Activated T-cell treated with anti-CD3 and anti-CD28 coated beads, Interleukin-2, amount 50 U/mL, for 72 hours (primary cell): ENCODE measurements around the gene MADD. TPM values are rescaled to one million over a fixed set of nuclear protein-coding genes. Genes with fewer than 3 reads are reported as not detected.
A peak's percentile ranks its signal among the peaks of the same experiment; 100 is the strongest.
"Not testable (repeated sequence)": the region's sequence is repeated elsewhere in the genome, so short reads cannot be mapped to it uniquely, and the experiment has no call there.

ENCODE experiments used
- ATAC-seq, 2 donors: fragments of 150-1000 bp; cut with Tn5 transposase; replicated peaks in 1 of 2; 2 replicates each; pipeline ENCODE4 v1.10.0; 2021; ENCODE audit warnings: moderate library complexity in 2 of 2, mild to moderate bottlenecking in 1 of 2
- DNase-seq, 2 donors: peaks; one replicate each; pipeline ENCODE4 v3.0.0; 2021 to 2022; ENCODE audit warnings: mixed read lengths in 1 of 2
- H3K27ac Mint-ChIP-seq: one replicate; pipeline ENCODE4 v1.8.0; 2022; ENCODE audit warnings: mild to moderate bottlenecking, moderate library complexity, mixed read lengths
- H3K27me3 Mint-ChIP-seq: one replicate; pipeline ENCODE4 v1.8.0; 2022; ENCODE audit warnings: low read depth, mixed read lengths
- H3K36me3 Mint-ChIP-seq, 2 donors: one replicate each; pipeline ENCODE4 v1.8.0; 2022; ENCODE audit warnings: mixed read lengths in 2 of 2, mild to moderate bottlenecking in 1 of 2; ENCODE audit not compliant: insufficient read depth in 2 of 2
- H3K4me1 Mint-ChIP-seq: one replicate; pipeline ENCODE4 v1.8.0; 2022; ENCODE audit warnings: low read depth, mixed read lengths
- H3K4me3 Mint-ChIP-seq, 2 donors: one replicate each; pipeline ENCODE4 v1.8.0; 2022; ENCODE audit warnings: mild to moderate bottlenecking in 2 of 2, mixed read lengths in 2 of 2, moderate library complexity in 2 of 2
- H3K9me3 Mint-ChIP-seq, 2 donors: one replicate each; pipeline ENCODE4 v1.8.0; 2022; ENCODE audit warnings: mixed read lengths in 2 of 2
- total RNA-seq, 2 donors: library from RNA; stranded (reverse); gene quantifications; one replicate each; pipeline ENCODE4 v1.2.3, GENCODE V29; 2022

MADD gene
- total RNA-seq, 2 donors from 2014 or later = 68.6 to 73.5 TPM

DNA sequence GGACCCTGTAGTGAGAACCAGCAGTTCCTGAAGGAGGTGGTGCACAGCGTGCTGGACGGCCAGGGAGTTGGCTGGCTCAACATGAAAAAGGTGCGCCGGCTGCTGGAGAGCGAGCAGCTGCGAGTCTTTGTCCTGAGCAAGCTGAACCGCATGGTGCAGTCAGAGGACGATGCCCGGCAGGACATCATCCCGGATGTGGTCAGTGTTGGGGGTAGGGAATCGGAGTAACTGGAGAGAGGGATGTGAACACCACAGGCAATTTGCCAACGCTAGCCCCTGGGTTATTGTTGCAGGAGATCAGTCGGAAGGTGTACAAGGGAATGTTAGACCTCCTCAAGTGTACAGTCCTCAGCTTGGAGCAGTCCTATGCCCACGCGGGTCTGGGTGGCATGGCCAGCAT lies 19.9 kb downstream of the MADD start:
- DNase-seq (no peak), ATAC-seq (no peak)
- Mint-ChIP-seq H3K27me3 (no peaks in the 10 kb centered on the region), H3K4me3 (no peak overlapping the region), H3K9me3 (no peaks in the 10 kb centered on the region), H3K4me1 (no peaks in the 10 kb centered on the region), H3K27ac (no peak overlapping the region), H3K36me3 (peaks cover 4 to 26% of the 10 kb centered on the region in 2 donors)

DNA sequence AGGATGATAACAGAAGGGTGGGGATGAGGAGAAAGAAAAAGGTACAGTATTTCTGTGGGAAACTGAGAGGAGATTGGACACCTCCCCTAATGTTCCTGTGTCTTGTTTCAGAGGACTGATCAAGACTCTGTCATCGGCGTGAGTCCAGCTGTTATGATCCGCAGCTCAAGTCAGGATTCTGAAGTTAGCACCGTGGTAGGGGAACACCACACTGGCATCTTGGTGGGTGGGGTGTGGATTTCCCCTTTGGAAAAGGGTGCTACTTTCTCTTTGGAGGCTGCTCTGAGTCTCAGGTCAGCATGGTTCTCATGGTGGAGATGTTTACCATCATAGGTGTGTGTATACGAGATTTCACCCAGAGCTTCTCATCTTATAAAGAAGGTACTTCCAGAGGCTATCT lies 25.5 kb downstream of the MADD start:
- Mint-ChIP-seq H3K27ac (peak overlapping the region; percentile 16), H3K4me3 (no peak overlapping the region), H3K36me3 (peaks cover 6 to 50% of the 10 kb centered on the region in 2 donors), H3K4me1 (no peaks in the 10 kb centered on the region), H3K27me3 (no peaks in the 10 kb centered on the region), H3K9me3 (no peaks in the 10 kb centered on the region)
- DNase-seq (no peak), ATAC-seq (no peak)

DNA sequence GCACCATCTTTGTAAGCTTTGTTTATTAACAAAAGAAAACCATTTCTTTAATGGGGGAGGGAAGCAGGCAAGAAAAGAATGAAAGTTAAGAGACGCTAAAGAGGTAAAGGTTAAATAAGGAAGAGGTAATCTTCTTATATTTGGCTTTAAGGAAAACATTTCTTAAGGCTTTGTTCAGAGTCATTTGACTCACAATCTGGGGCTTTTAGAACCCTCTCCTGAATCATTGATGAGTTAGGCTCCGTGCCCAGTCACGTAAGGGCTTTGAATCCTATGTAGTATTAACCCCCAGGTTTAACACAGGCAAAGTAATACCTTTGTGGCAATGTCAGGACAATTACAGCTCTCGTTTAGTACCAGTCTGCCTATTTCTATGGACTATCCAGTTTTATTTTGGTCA lies 26.1 kb downstream of the MADD start:
- H3K36me3 Mint-ChIP-seq = peaks cover 8 to 51% of the 10 kb centered on the region in 2 donors
- H3K4me3 Mint-ChIP-seq = no peak overlapping the region
- no peak overlapping the region for H3K27ac Mint-ChIP-seq
- no peak for ATAC-seq
- no peaks in the 10 kb centered on the region for H3K4me1 Mint-ChIP-seq
- no peaks in the 10 kb centered on the region for H3K9me3 Mint-ChIP-seq
- no peaks in the 10 kb centered on the region for H3K27me3 Mint-ChIP-seq
- no peak for DNase-seq

DNA sequence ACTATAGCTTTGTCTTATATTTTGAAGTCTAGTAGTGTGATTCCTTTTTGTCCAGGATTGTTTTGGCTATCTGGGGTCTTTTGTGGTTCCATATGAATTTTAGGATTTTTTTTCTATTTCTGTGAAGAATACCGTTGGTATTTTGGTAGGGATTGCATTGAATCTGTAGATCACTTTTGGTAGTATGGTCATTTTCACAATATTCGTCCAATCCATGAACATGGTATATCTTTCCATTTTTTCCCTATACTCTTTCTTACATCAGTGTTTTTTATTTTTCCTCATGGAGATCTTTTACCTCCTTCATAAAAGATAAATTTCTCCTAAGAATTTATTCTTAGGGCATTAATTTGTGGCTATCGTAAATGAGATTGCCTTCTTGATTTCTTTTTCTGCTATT lies 29.1 kb downstream of the MADD start:
- Mint-ChIP-seq H3K27ac (peak overlapping the region; percentile 65), H3K9me3 (peaks cover 5% of the 10 kb centered on the region in 2 donors), H3K36me3 (peaks cover 18 to 68% of the 10 kb centered on the region in 2 donors), H3K4me3 (no peak overlapping the region), H3K27me3 (no peaks in the 10 kb centered on the region), H3K4me1 (peaks cover 12% of the 10 kb centered on the region)
- DNase-seq (no peak), ATAC-seq (no peak)

DNA sequence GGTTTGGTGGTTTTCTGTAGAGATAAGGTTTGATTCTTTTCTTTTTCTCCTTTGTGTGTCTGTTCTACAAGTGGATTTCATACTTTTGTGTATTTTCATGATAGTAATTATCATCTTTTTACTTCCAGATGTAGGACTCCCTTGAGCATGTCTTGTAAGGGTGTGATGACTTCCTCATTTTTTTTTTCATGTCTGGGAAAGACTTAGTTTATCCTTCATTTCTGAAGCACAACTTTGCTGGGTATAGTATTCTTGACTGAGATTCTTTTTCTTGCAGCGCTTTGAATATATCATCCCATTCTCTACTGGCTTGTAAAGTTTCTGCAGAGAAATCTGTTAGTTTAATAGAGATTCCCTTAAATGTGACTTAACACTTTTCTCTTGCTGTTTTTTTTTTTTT lies 32.9 kb downstream of the MADD start:
- Mint-ChIP-seq H3K27ac (peak overlapping the region; percentile 83), H3K4me1 (peaks cover 12% of the 10 kb centered on the region), H3K4me3 (peak overlapping the region in 1 of 2 donors; percentile 27), H3K9me3 (peaks cover 5% of the 10 kb centered on the region in 2 donors), H3K36me3 (peaks cover 18 to 67% of the 10 kb centered on the region in 2 donors), H3K27me3 (no peaks in the 10 kb centered on the region)
- DNase-seq = no peak
- no peak for ATAC-seq

DNA sequence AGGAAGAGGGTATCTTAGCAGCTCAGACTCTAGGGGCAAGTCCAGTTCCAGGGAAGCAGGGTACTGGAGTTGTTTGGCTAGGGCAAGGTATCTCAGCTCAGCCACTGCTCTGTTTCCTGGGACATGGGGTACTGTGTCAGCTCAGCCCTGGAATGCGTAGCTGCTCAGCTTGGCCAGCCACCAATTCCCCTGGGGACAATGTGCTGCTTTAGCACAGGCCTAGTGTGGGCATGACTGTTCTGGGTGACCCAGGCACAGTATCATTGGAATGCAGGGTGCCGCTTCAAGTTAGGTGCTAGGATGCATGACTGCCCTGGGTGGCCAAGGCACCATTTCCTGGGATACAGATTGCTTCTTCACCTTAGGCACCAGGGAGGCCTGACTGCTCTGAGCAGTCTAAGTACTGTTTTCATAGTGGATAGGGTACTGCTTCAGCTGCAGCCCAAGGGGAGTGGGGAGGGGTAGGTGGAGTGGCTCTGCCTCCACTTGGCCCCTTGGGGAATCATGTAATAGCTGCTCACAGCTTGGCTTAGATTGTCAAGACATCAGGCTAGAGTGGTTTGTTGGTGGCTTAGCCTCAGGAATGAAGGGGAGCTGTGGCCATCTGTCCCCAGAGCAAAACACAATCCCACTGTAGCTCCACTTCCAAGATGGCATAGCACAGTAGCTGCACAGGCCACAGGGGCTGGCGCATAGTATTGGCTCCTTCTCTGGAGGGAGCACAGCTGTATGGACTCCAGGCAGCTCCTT lies 36.0 kb downstream of the MADD start:
- peaks cover 5% of the 10 kb centered on the region in 2 donors for H3K9me3 Mint-ChIP-seq
- DNase-seq (no peak), ATAC-seq (no peak)
- no peaks in the 10 kb centered on the region for H3K27me3 Mint-ChIP-seq
- peaks cover 12 to 52% of the 10 kb centered on the region in 2 donors for H3K36me3 Mint-ChIP-seq
- no peak overlapping the region for H3K27ac Mint-ChIP-seq
- H3K4me3 Mint-ChIP-seq = no peak overlapping the region
- H3K4me1 Mint-ChIP-seq = peaks cover 12% of the 10 kb centered on the region

DNA sequence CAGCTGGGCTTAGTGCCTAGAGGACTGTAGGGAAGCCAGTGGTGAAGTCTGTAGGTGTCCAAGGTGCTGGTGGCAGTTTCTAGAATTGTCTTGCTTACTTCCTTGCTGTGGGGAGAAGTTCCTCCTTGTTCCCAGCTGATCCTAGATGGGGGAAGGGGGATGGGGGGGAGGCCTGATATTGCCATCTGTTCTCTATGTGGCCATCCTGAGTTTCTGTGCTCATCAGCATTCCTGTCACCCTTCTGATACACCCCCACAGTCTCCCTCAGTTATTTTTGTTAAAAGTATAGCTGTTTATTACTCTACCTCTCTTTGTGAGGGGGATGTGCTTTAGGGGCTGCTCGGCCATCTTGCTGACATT lies 36.5 kb downstream of the MADD start:
- Mint-ChIP-seq H3K27ac (no peak overlapping the region), H3K9me3 (peaks cover 5% of the 10 kb centered on the region in 2 donors), H3K4me3 (no peak overlapping the region), H3K36me3 (peaks cover 12 to 48% of the 10 kb centered on the region in 2 donors), H3K27me3 (no peaks in the 10 kb centered on the region), H3K4me1 (peaks cover 12% of the 10 kb centered on the region)
- ATAC-seq (no peak), DNase-seq (no peak)

DNA sequence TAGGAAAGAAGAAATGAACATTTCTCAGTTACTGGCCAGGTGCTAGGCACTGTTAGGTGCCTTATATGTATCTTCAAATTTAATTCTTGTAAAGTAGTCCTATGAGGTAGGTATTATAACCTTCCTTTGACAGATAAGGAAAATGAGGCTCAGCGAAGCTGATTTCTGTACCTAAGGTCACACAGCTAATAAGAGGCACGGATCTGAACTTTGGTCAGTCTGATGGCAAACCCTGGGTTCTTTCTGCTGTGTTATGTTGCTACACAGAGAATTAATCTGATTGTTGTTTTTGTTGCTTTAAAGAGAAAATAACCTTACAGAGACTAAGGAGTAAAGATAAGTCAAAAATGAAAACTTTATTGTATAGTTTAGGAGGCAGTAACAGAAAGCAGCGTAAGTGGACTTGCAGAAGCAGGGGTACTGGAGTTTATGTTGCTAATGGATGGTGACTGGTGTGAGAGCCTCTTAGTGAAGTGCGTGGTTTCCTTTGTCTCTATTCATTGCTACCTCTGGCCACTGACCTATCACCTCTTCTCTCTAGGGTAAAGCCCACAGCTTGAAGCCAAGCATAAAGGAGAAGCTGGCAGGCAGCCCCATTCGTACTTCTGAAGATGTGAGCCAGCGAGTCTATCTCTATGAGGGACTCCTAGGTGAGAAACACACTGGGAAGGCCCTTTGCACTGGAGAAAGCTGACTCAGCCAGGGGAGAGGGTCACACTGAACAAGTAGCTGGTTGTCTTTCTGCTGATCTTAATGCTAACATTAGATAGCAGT lies 38.3 kb downstream of the MADD start:
- no peak overlapping the region for H3K27ac Mint-ChIP-seq
- ATAC-seq = no peak
- H3K4me3 Mint-ChIP-seq = no peak overlapping the region
- H3K9me3 Mint-ChIP-seq = no peaks in the 10 kb centered on the region
- no peaks in the 10 kb centered on the region for H3K4me1 Mint-ChIP-seq
- peaks cover 6 to 33% of the 10 kb centered on the region in 2 donors for H3K36me3 Mint-ChIP-seq
- DNase-seq = no peak
- no peaks in the 10 kb centered on the region for H3K27me3 Mint-ChIP-seq

DNA sequence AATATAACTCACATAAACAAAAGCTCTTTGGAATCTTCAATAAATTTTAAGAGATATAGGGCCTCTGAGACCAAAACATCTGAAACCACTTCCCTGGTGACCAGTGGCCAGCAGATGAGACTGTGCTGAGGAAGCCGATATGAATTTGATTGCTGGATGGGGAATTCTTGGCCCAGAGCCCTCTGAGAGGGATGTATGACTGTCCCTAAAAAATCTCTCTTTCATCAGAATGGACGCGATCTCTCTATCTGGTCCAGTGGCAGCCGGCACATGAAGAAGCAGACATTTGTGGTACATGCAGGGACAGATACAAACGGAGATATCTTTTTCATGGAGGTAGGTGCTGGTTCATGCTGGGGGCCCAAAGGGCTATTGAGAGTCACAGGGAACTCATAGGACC lies 45.1 kb downstream of the MADD start:
- no peaks in the 10 kb centered on the region for H3K9me3 Mint-ChIP-seq
- H3K27ac Mint-ChIP-seq = no peak overlapping the region
- no peaks in the 10 kb centered on the region for H3K27me3 Mint-ChIP-seq
- no peak overlapping the region for H3K4me3 Mint-ChIP-seq
- DNase-seq = no peak
- no peak for ATAC-seq
- peaks cover 10% of the 10 kb centered on the region for H3K4me1 Mint-ChIP-seq
- peaks cover 5 to 18% of the 10 kb centered on the region in 2 donors for H3K36me3 Mint-ChIP-seq

DNA sequence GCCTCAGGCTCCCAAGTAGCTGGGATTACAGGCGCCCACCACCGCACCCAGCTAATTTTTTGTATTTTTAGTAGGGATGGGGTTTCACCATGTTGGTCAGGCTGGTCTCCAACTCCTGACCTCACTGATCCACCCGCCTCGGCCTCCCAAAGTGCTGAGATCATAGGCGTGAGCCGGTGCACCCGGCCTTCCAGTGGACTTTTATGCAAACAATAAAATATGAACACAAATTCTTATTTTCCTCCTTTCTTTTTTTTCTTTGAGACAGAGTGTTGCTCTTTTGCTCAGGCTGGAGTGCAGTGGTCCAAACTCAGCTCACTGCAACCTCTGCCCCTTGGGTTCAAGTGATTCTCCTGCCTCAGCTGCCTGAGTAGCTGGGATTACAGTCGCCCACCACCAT lies 46.6 kb downstream of the MADD start:
- H3K9me3 Mint-ChIP-seq, H3K27ac Mint-ChIP-seq, DNase-seq, H3K4me3 Mint-ChIP-seq, ATAC-seq, H3K27me3 Mint-ChIP-seq: not testable (repeated sequence)
- Mint-ChIP-seq H3K36me3 (peaks cover 5 to 21% of the 10 kb centered on the region in 2 donors), H3K4me1 (peaks cover 10% of the 10 kb centered on the region)

DNA sequence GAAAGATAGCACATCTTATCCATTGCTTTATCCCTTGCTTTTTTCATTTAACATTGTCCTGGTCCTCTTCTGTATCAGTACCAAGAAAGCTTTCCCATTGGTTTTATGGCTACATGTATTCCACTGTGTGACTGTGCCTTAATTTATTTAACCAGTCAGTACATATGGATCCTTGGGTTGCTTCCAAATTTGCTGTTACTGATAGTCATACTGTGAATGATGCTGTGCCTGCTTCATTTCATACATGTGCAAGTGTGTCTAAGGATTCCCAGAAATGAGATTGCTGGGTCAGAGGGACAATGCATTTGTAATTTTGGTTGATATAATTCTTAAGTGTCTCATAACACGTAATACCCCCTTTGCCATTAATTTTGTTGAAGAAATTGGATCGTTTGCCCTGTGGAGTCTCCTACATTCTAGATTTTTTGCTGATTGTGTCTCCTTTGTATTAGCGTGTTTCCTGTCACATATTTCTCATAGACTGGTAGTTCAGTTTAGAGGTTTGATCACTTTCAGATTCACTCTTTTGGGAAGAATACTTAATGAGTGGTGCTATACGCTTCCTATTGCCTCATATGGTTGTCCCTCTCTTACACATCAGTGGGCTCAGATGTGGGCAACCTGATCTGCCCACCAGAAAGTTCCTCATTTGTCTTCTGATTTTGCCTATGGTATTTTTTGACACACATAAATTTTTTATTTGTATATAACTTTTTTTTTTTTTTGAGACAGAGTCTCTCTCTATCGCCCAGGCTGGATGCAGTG lies 47.3 kb downstream of the MADD start:
- Mint-ChIP-seq H3K4me3 (peak overlapping the region in 1 of 2 donors; percentile 19), H3K4me1 (peaks cover 10% of the 10 kb centered on the region), H3K36me3 (peaks cover 5 to 23% of the 10 kb centered on the region in 2 donors), H3K27me3 (no peaks in the 10 kb centered on the region), H3K27ac (peak overlapping the region; percentile 1), H3K9me3 (no peaks in the 10 kb centered on the region)
- ATAC-seq (peak in 1 of 2 donors; percentile 62), DNase-seq (no peak)

DNA sequence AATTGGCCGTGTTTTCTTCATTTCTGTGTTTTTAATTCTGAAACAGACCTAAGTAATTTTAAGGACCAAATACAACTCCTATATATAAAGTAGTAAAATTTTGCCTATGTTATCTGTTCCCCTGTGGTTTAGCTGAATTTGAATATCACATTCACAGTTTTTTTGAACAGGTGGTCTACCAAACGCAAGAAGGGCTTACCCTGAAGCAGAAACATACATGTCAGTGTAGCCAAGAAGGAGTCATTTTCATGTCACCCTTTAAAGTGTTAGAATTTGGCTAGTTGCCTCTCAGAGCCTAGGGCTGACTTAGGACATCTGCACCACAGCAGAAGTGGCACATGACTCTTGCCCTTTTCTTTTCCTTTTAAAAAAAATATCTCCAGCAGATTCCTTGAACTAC lies 48.2 kb downstream of the MADD start:
- H3K4me3 Mint-ChIP-seq = no peak overlapping the region
- no peaks in the 10 kb centered on the region for H3K9me3 Mint-ChIP-seq
- H3K27ac Mint-ChIP-seq = no peak overlapping the region
- H3K27me3 Mint-ChIP-seq = no peaks in the 10 kb centered on the region
- H3K4me1 Mint-ChIP-seq = peaks cover 10% of the 10 kb centered on the region
- ATAC-seq (no peak), DNase-seq (no peak)
- peaks cover 5 to 21% of the 10 kb centered on the region in 2 donors for H3K36me3 Mint-ChIP-seq

DNA sequence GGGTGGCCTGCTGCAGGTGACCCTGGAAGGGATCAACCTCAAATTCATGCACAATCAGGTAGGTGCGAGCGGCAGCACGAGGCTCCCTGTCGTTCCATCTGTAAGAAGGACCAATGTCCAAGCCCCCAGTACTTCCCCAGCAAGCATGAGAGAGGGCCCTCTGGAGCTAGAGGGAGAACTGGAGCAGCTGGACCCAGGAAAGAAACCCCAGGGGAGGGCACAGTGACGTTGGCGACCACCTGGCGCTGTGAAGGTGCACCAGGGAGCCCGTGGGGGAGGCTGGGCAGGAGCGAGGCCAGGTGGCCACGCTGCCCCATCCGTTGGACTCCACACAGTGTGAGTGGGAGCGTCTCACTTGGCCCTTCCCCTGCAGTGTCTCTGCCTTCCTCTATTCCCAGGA lies 54.6 kb downstream of the MADD start:
- Mint-ChIP-seq H3K9me3 (no peaks in the 10 kb centered on the region), H3K27ac (no peak overlapping the region), H3K4me3 (no peak overlapping the region), H3K27me3 (no peaks in the 10 kb centered on the region), H3K36me3 (peaks cover 7 to 15% of the 10 kb centered on the region in 2 donors), H3K4me1 (no peaks in the 10 kb centered on the region)
- DNase-seq (no peak), ATAC-seq (no peak)
